GM19240 (cell line): ENCODE results near the gene SLC25A47.

Experiments
- DNase-seq: peaks from one replicate; pipeline ENCODE4 v3.0.0; 2011; ENCODE audit warnings: low spot score; ENCODE audit not compliant: insufficient read length

Gene SLC25A47

DNA sequence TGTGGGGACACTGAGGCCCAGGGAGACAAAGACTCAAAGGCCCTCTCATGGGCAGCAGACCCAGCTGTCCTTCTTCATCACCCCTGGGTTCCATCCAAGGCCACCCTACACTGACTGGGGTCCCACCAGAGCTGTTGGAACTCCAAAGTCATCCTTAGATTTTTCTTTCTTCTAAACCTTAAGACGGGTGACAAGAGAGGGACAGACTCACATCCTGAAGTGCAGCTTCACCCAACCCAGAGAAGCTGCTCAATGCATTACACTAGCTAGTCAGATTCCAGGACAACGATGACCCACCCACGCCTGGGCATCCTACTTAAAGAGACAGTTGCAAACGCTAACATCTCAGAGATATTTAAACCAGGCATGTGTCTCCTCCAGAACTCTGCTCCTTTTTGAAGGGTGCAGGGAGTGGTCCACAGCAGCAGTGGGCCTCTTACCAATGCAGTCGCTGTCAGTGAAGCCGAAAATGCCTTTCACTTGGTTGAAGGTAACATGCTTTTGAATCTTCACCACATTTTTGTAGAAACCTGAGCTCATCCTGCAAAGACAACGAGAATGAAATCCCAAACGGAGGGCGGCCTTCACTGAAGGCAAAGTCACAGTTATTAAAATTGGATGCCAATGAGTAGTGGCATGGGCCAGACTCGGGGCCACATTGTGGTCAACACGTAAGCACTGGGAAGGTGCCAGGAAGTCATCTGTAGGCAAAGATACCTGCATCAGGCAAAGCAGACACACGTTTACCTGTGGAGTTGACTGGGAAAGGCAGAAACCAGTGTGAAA, 23.4 kb downstream of the SLC25A47 start:
- DNase-seq: no peak

DNA sequence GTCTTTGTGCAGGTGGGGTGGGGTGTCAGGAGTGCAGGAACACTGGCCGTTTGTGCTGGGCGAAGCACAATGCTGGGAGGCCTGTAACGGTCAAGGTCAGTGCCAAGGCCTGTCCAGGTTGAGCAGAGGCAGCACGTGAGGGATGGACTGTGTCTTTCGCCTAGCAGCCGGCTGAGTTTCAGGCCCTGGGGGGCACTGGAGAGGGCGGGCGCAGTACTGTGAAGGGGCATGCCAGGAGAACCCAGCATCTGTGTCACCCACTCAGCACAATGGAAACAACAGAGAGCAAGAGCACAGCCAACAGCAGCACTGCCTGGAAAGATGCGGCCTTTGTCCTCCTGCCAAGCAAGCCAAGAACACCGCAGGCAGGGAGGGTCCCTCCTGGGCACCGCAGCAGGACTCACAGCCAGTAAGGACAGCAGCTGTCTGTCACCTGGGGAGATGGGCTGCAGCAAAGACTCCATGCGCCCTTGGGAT, 25.2 kb downstream of the SLC25A47 start:
- no peak for DNase-seq

DNA sequence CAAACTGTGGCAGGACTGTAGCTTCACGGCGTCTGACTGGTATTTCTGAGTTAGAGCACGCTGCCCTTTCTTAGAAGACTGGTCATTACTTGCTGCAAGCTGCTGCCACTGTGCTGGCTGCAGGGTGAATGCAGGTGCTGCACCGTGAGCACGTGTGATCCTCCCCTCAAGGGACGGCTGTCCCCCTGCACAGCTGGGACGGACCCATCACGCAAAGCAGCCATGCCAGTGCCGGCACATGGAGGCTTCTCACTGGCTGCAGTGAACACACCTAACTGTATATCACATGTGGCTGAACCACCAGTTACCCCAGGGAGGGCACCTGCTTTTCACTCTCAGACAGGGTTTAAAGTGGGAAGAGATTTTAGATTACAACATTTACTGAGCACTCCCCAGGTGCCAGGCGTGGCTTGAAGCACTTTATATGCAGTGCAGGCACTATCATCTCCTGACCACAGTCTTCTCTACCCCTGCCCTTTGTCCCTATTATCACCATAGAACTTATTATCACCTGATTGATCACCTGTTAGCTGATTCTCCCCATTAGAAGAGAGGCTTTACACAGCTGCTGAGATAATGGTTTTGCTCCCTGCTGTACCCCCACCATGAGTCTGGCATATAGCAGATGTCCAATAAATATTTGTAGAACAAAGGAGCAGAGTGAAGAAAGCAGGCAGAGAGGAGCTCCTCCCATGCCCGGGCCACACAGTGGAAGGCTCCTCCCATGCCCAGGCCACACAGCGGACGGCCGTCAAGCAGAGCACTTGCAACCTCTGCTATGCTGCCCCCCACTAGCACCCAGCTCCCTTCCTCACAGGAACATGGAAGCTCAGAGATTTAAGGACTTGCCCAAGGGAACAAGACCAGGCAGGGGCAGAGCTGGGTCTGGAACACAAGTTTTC, 25.9 kb downstream of the SLC25A47 start:
- DNase-seq: no peak

DNA sequence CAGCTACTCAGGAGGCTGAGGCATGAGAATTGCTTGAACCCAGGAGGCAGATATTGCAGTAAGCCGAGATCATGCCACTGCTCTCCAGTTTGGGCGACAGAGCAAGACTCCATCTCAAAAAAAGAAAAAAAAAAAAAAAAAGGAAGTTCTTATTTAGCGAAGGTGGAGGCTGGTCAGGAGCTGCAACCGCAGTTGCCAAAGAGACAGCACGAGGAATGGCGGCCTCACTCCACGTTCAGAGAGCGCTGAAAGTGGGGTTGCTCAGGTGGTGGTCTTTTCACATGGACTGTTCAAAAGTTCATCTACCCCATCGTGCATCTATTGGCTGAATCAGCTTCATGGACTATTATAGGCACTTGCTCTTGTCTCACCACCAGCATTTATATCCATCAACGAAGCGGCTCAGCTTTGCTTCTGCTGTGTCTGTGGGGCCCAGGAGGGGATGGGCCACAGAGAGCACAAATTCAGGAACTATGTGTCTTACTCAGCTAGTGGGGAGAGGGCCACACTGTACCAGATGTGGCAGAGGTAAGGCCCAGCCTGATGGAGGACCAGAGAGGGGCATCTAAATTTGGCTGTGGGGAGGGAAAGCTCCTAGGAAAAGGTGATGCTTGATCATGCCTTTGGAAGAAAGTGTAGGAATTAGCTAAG, 27.3 kb downstream of the SLC25A47 start:
- no peak for DNase-seq

DNA sequence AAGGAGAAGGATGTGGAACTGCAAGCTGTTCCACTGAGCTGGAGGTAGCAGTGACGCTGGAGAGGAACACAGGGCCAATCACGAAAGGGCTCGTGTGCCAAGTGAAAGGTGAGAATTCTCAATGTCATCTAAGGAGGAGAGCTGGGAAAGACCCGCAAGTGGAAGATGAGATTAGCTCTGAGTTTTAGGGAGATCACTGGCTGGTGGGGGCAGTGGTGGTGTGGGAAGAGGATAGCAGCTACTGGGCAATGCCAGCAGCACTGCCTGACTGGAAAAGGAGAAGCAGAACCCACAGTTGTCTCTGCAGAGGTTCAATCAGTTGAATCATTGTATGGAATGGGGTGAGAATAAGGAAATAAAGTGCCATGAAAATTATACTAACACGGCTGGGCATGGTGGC, 27.8 kb downstream of the SLC25A47 start:
- no peak for DNase-seq

DNA sequence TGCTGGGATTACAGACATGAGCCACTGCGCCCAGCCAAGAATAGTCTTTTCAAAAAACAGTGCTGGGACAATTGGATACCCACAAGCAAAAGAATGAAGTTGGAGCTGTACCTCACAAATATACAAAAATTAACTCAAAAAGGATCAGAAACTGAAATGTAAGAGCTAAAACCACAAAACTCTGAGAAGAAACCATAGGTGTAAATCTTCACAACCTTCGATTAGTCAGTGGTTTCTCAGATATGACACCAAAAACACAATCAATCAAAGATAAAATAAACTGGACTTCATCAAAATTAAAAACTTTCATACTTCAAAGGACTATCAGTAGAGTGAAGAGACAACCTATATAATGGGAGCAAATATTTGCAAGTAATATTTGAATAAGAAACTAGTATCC, 35.3 kb downstream of the SLC25A47 start:
- DNase-seq: no peak

DNA sequence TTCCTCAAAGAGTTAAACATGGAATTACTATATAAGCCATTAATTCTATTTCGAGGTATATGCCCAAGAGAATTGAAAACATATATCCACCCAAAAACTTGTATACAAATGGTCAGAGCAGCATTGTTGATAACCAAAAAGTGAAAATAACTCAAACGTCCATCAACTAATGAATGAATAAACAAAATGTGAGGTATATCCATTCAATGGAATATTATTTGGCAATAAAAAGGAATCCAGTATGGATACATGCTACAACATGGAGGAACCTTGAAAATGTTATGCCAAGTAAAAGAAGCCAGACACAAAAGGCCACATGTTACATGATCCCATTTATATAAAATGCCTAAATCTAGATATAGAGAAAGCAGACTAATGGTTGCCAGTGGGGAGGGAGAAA, 36.0 kb downstream of the SLC25A47 start:
- no peak for DNase-seq

DNA sequence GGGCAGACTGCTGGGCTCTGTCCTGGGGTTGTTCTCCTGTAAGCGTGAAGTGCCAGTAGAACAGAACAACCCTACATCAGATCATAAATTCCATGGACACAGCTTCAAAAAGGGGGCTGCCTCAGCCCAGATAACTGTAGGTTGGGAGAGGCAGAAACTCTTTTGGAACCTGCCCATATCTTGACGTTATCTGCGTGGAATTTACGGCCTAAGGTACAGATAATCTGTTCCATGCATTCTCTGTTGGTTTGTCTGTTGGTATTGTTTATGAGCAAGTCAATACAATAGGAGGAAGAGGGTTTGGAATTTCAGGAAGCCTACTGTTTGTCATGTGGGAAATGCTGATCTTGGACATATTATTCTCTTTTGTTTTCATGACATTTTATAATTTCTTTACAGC, 36.7 kb downstream of the SLC25A47 start:
- DNase-seq: no peak

DNA sequence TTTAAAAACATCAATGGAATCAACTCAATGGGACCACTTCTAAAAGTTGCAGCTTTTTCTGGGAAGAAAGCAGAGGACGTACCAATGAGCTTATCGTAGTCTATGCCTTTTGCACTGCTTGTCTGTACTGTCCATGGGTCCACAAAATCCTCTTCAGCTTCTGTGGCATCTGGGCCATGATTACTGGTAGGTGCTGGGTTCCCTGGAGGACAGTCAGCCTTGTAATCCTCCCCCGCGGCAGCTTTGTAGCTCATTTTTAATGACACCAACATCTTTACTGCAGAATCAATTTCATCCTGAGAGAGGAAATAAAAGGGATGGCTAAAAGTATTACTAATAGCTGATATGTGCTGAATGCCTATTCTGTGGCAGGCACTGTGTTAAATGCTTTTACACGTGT, 38.5 kb downstream of the SLC25A47 start:
- no peak for DNase-seq

DNA sequence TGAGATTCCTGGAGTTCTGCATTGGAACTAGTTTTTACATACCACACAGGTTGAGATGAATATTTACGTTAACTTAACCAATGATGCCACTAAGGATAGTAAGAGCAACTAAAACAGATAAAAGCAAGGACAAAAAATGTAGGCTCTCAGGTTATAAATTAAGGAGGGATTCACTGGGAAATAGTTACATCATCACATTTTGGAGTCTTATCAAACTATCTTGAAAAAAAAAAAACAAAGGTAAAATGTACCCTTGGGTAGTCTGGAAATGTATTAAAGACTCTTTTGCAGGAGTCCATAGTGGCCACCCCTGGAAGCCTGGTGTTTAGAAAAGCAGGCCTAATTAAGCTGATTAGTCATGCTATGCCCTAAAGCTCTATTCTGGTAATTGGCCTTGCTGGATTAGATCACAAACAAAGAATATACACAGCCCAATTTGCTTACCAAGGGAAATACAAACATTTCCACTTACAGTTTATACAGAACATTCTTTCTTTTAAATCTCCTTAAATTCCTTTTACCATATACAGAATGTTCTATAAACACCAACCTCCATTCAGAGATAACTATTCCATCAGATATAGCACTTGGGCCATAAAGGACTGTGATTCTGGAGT, 39.3 kb downstream of the SLC25A47 start:
- no peak for DNase-seq

DNA sequence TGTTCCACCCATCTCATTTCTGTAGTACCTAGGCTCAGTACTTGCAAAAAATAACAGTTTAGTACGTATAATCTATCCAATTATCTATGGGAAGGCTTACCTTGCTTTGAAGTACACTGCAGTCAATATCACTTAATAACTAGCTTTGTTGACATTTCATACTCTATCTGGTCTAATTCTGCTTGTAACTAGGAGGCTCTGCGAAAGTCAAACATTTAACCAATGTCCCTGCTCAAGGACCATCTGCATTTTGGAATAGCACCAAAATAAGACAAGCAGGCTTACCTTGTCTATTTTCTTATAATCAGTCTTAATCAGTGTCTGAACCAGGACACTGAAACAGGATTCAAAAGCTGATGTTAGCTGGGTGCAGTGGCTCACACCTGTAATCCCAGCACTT, 39.9 kb downstream of the SLC25A47 start:
- DNase-seq: no peak

DNA sequence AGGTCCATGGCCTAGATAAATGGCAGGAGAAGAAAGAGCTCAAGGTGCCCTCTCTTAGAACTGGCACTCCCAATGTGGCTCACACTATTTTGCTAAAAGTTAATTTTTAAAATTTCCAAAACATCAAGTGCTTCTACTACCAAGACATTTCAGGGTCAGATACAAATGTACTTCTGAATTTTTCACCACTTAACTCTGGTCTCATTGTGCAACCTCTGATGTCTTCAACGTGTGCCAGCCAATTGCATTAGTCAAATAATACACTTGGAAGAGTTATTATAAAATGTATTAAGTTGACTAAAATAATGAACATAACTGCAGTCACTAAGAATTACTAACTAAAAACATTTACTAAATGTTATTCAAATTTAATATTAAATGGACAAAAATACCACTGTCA, 41.3 kb downstream of the SLC25A47 start:
- DNase-seq: no peak

DNA sequence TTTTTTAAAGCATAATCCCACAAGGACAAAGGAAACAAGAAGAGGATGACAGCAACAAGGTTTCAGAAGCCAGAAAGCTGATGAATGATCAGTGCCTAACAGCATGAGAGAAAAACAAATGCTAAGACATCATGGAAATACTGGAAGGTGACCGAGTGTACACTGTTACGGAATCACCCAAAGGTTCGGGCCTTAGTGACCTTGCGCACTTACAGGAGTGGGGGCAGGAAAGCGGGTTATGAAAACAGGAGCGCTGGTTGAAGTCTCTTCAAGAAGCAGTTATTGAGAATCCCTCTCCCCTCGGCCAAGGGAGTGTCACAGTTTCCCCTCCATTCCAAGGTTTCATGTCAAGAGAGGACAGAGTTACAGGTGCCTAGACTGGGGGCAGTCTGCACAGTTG, 42.6 kb downstream of the SLC25A47 start:
- no peak for DNase-seq

DNA sequence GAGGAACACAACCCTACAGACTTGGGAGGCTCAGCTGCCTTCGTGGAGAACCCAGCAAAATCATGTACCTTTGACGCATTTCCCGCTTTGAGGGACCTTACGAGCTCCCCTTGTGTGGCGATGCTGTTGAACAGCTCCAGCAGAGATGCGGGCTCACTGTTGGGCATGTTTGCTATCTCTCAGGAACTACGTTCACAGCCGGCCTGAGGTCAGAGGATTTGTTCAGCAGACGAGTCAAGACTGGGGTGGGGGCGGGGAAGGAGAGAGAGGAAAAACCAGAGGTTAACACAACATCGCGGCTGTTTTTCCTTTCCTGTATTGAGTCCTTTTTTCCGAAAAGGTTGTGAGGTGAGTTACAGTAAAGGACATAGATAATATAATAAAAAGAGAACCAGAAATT, 45.9 kb downstream of the SLC25A47 start:
- no peak for DNase-seq

DNA sequence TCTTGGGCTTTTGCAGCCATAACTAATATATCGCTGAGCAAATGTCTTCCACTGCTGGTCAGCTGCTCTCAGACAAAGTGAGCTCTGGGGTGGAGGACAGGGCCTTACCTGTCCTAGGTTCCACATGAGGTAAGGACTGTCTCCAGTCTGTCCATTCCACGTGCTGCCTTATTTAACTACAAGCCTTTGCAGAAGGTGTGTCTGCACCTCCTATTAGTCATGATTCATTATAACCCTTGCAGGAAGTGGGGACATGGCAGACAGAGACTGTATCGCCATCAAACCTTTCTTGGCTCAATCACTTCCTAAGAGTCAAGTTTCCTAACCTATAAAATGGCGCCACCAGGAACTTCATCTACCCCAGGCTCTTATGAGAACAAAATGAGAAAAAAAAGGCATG, 46.9 kb downstream of the SLC25A47 start:
- DNase-seq: no peak

DNA sequence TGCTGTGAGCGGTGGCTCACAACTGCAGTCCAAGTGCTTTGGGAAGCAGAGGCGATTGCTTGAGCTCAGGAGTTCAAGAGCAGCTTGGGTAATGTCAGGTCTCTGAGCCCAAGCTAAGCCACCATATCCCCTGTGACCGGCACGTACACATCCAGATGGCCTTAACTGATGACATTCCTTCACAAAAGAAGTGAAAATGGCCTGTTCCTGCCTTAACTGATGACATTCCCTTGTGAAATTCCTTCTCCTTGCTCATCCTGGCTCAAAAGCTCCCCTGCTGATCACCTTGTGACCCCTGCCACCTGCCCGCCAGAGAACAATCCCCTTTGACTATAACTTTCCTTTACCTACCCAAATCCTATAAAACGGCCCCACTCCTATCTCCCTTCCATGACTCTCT, 48.6 kb downstream of the SLC25A47 start:
- DNase-seq: no peak

DNA sequence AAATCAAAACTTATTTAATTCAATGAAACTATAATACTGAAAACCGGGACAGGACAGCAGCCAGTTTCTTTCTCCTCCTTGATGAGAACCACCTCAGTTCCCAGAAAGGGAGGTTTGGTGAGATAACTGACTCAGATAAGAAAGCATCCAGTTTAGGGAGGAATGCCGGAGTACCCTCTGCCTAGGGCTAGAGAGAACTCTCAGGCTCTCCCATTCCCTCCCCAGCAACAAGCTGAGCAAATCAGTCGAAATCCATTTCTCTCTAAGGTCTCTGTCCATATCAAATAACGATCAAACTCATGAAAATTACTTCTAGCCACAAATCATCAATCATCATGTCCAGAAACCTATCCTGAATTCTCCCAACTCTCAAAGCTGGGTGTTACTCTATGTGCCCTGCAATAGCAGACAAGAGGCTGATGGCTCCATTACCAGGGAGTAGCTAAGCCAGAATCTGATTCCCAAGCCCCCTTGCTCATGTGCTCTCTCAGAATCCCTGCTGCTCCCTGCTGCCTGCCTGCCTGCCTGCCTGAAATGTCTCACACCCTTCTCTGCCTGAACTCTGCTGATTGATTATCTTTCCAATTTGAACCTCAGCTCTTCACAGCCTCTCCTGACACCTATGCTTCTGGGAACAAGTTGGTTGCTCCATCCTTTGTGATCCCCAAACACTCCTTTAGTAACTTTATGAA, 49.4 kb downstream of the SLC25A47 start:
- DNase-seq: no peak

DNA sequence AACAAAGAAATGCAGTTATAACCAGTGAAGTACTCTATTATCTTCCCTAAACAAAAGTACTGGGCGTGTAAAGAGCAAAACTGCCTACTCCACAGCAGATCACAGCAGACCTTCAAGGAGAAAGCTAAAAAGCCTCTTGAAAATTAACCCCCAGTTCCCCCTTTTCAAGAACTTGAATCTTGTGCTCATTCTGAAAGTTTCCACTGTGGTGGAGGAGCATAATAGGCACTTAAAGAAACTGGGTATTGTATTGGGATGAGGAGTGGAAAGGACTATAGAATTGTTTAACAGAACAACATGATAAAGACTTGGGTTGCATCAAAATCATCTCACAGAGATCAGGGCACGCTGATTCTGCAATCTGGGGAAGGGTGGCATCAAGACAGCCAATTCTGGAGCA, 51.1 kb downstream of the SLC25A47 start:
- no peak for DNase-seq

DNA sequence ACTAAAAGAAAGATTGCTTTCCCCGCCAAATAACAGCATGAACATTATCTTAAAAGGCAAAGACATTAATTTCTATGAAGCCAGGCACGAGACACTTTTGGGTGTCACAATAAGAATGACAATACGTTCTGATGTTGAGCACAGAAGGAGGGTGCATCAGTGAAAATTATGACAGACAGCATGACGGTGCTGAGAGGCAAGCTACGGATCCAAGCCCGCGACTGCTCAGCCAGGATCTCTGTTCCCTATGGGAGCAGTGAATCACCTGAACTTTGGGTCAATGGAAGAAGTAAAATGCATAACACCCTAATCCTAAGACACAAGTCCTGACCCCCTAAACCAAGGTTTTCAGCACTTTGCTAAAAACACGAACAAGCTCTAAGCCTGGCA, 51.7 kb downstream of the SLC25A47 start:
- no peak for DNase-seq

DNA sequence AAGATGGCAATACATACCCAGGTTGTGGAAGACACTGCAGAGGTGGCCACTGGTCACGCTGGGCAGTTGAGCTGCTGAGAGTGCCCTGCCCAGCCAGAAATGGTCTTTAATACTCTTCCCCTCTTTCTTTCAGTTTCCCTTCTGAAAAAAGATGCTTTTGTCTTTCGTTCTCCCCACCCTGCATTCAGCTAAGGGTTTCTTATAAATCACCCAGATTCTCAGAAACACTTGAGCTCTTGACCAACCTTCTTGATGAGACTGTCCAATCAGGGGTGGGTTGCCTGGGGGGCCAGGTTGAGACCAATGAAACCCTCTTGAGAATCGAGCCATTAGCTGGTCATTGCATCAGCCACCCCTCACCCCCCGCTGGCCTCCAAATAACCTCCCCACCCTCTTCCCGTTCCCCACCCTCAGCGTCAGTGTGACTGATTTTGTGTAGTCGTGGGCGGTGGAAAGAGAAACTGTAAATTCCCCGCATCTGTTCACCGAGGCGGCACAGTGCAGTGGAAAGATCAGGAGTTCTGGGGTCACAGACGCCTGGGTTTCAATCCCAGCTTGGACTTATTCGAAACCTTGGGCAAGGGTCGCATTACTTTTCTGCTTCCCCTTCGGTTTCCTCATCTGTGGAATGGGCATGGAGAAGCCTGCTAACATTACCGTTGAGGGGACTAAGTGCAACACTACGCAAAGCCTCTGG, 52.3 kb downstream of the SLC25A47 start:
- DNase-seq: peak; percentile 38
